H4 (cell line): ENCODE measurements around the gene BMI1. TPM values are rescaled to one million over a fixed set of nuclear protein-coding genes. Genes with fewer than 3 reads are reported as not detected.

Source experiments
- DNase-seq: peaks from one replicate; pipeline ENCODE4 v3.0.0-alpha.2; 2015; ENCODE audit warnings: low spot score
- total RNA-seq: library from RNA; depleted of rRNA; stranded (reverse); fragments of >200 nt; shearing (Covaris generic); gene quantifications from 2 replicates; pipeline ENCODE4 v1.2.3, GENCODE V29; 2014; rRNA removed

BMI1 gene
- total RNA-seq, 1 experiment from 2014 or later, result 58.6 TPM

- DNase-seq, result no peak
Observed at GRCh38 chr10:22367471-22367870, 46.6 kb downstream of the BMI1 start.

GRCh38 chr10:22368402-22368801 lies 47.5 kb downstream of the BMI1 start:
- no peak for DNase-seq

GRCh38 chr10:22368981-22369380 lies 48.1 kb downstream of the BMI1 start:
- no peak for DNase-seq

DNA sequence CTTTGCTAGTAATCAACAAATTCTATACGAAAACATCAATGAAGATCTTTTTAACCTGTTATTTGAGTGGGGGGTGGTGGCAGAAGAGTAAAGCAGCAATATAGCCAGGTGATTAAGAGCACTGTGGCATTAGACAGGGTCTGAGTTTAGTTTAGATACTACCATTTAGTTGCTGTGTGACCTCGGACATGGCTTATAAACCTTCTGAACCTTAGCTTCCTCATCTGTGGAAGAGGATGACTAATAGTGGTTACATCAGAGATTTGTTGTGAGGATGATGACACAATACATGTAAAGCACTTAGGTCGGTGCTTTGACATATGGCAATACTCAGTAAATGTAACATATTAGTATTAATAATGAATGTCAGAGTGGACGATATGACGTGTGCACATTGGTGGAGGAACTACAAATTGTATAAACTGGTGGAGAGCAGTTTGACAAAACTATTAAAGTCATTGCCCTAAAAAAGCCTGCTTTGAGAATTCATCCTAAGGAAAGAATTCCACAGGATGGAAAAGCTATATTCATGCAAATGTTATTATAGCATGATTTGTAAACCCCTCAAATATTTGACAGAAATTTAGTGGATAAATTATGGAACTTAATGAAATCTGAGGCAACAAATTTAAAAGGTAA lies 48.7 kb downstream of the BMI1 start:
- DNase-seq, result peak; percentile 8

DNA sequence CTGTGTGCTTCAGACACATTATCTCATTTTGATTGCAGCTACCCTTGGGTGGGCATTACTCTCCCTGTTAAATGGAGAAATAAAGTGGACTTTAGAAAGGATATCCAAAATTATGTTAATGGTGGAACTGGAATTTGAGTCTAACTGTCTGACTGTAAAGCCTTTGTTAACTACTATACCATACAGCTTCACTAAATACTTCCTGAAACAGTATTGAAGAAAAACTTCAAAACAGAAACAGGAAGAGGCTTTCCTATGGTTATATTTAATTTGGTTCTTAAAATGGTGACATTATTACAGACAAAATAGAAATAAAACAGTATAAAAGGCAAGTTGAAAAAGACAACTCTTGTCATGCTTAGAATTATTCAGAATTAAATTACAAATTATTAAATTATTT lies 49.4 kb downstream of the BMI1 start:
- DNase-seq, result no peak

DNA sequence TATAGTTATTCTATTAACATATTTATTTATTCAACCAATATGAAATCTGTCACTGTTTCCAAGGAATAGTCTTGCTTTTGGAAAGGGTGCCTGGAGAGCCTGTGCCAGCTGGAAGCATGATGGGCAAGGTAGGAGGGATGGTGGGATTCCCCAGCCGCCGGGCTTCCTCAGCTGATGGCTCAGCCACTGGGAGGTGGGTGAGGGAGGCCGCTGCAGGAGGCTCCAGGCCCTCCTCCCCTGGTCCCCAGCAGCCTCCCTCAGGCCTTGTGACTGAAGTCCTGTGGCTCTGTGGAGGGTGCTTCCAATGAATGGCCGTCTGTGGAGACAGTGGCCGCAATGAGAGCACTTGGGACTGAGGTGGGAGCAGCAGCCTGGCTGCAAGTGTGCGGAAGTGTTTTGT lies 51.4 kb downstream of the BMI1 start:
- no peak for DNase-seq

DNA sequence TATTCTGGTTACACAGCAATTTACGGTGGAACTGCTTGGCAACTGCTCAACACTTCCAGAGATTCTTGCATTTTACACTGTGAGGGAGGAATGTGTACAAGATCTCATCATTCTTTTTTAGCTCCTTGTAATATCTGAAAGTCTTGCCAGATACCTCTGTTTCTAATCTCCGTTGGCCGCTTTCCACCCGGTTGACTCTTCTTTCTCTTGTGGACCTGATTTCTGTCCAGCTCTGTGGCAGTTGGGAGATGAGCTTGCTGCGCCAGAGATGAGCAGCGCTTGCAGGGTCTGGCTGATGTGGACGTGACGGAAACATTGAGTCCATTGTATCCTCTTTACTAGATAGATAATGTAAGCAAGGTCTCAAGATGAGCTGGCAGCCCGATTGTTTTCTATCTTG lies 52.0 kb downstream of the BMI1 start:
- DNase-seq, result no peak

- DNase-seq, result no peak
Observed at GRCh38 chr10:22374489-22375126, 53.7 kb downstream of the BMI1 start.

GRCh38 chr10:22379059-22379458 lies 58.2 kb downstream of the BMI1 start:
- no peak for DNase-seq

Other genes starting within 250 kb of the BMI1 start
- not detected in 2 replicates for gene EBLN1, start 103.1 kb upstream of the BMI1 start, total RNA-seq
- 44.9 and 45.2 TPM in 2 replicates for gene COMMD3, start 4.7 kb upstream of the BMI1 start, total RNA-seq
- gene SPAG6, start 24.4 kb downstream of the BMI1 start, total RNA-seq, result 0.21 TPM in 1 of 2 replicates, not detected in the other